Measurements from ENCODE around the gene UBE2E2. TPM values are rescaled to one million over a fixed set of nuclear protein-coding genes. Genes with fewer than 3 reads are reported as not detected.

UBE2E2 gene
- total RNA-seq, 1 donor from 2014 or later, result 61.3 TPM

DNA sequence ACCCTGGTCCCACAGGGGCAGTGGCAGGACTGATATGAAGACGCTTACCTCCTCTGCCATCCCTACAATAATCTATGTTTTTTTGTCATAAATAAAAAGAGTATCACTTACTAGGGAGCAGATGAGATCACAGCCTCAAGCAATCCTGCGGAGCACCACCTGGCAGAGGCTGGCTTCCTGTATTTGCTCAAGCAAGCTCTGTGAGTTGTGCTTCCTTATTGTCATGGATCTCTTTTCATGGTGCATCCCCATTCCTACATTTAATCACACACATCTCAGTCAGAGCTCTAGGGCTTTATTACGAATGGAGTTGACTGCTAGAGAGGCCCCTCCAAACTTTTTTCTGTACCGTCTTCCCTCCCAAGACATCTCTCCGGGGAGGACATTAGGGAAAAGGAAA lies 186.0 kb downstream of the UBE2E2 start:
- Histone ChIP-seq H3K27me3 (ENCODE audit: control insufficient read depth, insufficient read depth, low read length) (no peaks in the 10 kb centered on the region), H3K36me3 (ENCODE audit: control insufficient read depth, insufficient read depth, low read length) (no peaks in the 10 kb centered on the region), H3K4me3 (ENCODE audit: low read depth, low read length) (no peak overlapping the region)
- TF ChIP-seq, protein P1, sequence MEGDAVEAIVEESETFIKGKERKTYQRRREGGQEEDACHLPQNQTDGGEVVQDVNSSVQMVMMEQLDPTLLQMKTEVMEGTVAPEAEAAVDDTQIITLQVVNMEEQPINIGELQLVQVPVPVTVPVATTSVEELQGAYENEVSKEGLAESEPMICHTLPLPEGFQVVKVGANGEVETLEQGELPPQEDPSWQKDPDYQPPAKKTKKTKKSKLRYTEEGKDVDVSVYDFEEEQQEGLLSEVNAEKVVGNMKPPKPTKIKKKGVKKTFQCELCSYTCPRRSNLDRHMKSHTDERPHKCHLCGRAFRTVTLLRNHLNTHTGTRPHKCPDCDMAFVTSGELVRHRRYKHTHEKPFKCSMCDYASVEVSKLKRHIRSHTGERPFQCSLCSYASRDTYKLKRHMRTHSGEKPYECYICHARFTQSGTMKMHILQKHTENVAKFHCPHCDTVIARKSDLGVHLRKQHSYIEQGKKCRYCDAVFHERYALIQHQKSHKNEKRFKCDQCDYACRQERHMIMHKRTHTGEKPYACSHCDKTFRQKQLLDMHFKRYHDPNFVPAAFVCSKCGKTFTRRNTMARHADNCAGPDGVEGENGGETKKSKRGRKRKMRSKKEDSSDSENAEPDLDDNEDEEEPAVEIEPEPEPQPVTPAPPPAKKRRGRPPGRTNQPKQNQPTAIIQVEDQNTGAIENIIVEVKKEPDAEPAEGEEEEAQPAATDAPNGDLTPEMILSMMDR (IDR thresholded peaks at IDR 0.05; ENCODE audit: insufficient read depth, low read length, severe bottlenecking), result no peak
- FAIRE-seq, result no peak
- DNase-seq (ENCODE audit: low read depth), result peak; percentile 59

- TF ChIP-seq, protein P1 (IDR thresholded peaks at IDR 0.05; ENCODE audit: insufficient read depth, low read length, severe bottlenecking), result no peak
Measured at GRCh38 chr3:23389686-23390085, 186.6 kb downstream of the UBE2E2 start.

DNA sequence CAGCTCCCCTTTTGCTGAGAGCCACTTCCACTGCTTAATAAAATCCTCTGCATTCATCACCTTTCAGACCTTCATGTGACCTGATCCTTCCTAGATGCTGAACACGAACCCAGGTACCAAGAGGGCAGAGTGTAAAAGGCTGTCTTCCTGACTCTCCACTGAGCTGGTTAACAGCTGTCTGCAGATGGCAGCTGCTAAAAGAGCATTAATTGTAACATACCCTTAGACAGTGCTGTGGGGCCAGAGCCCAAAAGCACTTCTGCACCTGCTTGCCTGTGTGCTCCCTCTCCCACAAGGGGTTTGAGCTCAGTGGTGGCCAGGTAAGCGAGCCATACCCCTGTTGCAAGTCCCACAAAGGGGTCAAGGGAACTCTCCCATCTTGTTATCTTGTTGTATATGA lies 187.3 kb downstream of the UBE2E2 start:
- Histone ChIP-seq H3K27me3 (ENCODE audit: control insufficient read depth, insufficient read depth, low read length) (no peaks in the 10 kb centered on the region), H3K4me3 (ENCODE audit: low read depth, low read length) (no peak overlapping the region), H3K36me3 (ENCODE audit: control insufficient read depth, insufficient read depth, low read length) (no peaks in the 10 kb centered on the region)
- FAIRE-seq (no peak), DNase-seq (ENCODE audit: low read depth) (no peak)
- TF ChIP-seq, protein P1 (IDR thresholded peaks at IDR 0.05; ENCODE audit: insufficient read depth, low read length, severe bottlenecking), result no peak

More at GRCh38 chr3:23389686-23390085, 186.6 kb downstream of the UBE2E2 start:
- no peaks in the 10 kb centered on the region for H3K36me3 ChIP-seq (ENCODE audit: control insufficient read depth, insufficient read depth, low read length)
- H3K27me3 ChIP-seq (ENCODE audit: control insufficient read depth, insufficient read depth, low read length), result no peaks in the 10 kb centered on the region
- peak; percentile 81 for FAIRE-seq
- DNase-seq (ENCODE audit: low read depth), result no peak
- no peak overlapping the region for H3K4me3 ChIP-seq (ENCODE audit: low read depth, low read length)

GRCh38 chr3:23390989-23391553 lies 187.9 kb downstream of the UBE2E2 start:
- FAIRE-seq (no peak), DNase-seq (ENCODE audit: low read depth) (no peak)
- no peaks in the 10 kb centered on the region for H3K36me3 ChIP-seq (ENCODE audit: control insufficient read depth, insufficient read depth, low read length)
- no peaks in the 10 kb centered on the region for H3K27me3 ChIP-seq (ENCODE audit: control insufficient read depth, insufficient read depth, low read length)
- TF ChIP-seq, protein P1 (IDR thresholded peaks at IDR 0.05; ENCODE audit: insufficient read depth, low read length, severe bottlenecking), result no peak
- H3K4me3 ChIP-seq (ENCODE audit: low read depth, low read length), result no peak overlapping the region

GRCh38 chr3:23395115-23395514 lies 192.0 kb downstream of the UBE2E2 start:
- no peak for DNase-seq (ENCODE audit: low read depth)
- TF ChIP-seq, protein P1 (IDR thresholded peaks at IDR 0.05; ENCODE audit: insufficient read depth, low read length, severe bottlenecking), result no peak
- no peak for FAIRE-seq
- H3K36me3 ChIP-seq (ENCODE audit: control insufficient read depth, insufficient read depth, low read length), result no peaks in the 10 kb centered on the region
- H3K27me3 ChIP-seq (ENCODE audit: control insufficient read depth, insufficient read depth, low read length), result no peaks in the 10 kb centered on the region
- no peak overlapping the region for H3K4me3 ChIP-seq (ENCODE audit: low read depth, low read length)

- H3K27me3 ChIP-seq (ENCODE audit: control insufficient read depth, insufficient read depth, low read length), result no peaks in the 10 kb centered on the region
- DNase-seq (ENCODE audit: low read depth), result peak; percentile 78
- H3K36me3 ChIP-seq (ENCODE audit: control insufficient read depth, insufficient read depth, low read length), result no peaks in the 10 kb centered on the region
- no peak for FAIRE-seq
- TF ChIP-seq, protein P1 (IDR thresholded peaks at IDR 0.05; ENCODE audit: insufficient read depth, low read length, severe bottlenecking), result no peak
- H3K4me3 ChIP-seq (ENCODE audit: low read depth, low read length), result no peak overlapping the region
Measured at GRCh38 chr3:23396746-23397145, 193.6 kb downstream of the UBE2E2 start.
